WTC11 (cell line): ENCODE data around the gene BET1. TPM values are rescaled to one million over a fixed set of nuclear protein-coding genes. Genes with fewer than 3 reads are reported as not detected.

Experiments
- ATAC-seq: fragments of 200-7000 bp; cut with Tn5 transposase; 2 replicates; pipeline ENCODE4 v1.10.0; 2021; ENCODE audit warnings: mild to moderate bottlenecking, moderate library complexity
- CTCF ChIA-PET: fragments of 300-600 bp; sonication (Branson Sonifier 250); formaldehyde crosslinking; loops from one replicate; lab custom pipeline; 2021; ENCODE audit warnings: antibody characterized with exemption; lab: Charles Lee
- POLR2A ChIA-PET: fragments of 350-600 bp; sonication (Branson Sonifier 250); formaldehyde crosslinking; loops from one replicate; lab custom pipeline; 2021; ENCODE audit warnings: antibody characterized with exemption; lab: Charles Lee
- DNase-seq: peaks from one replicate; pipeline ENCODE4 v3.0.0; 2021; ENCODE audit warnings: low spot score
- H3K27ac Mint-ChIP-seq: 2 replicates; pipeline ENCODE4 v1.8.0; 2021; ENCODE audit warnings: mixed read lengths
- H3K27me3 Mint-ChIP-seq: 2 replicates; pipeline ENCODE4 v1.8.0; 2021; ENCODE audit warnings: low read depth, mild to moderate bottlenecking, moderate library complexity, mixed read lengths
- H3K36me3 Mint-ChIP-seq: 2 replicates; pipeline ENCODE4 v1.8.0; 2021; ENCODE audit warnings: mixed read lengths
- H3K4me1 Mint-ChIP-seq: 2 replicates; pipeline ENCODE4 v1.8.0; 2022; ENCODE audit warnings: mixed read lengths
- H3K4me3 Mint-ChIP-seq: 2 replicates; pipeline ENCODE4 v1.8.0; 2021; ENCODE audit warnings: mild to moderate bottlenecking, moderate library complexity, mixed read lengths
- H3K9me3 Mint-ChIP-seq: 2 replicates; pipeline ENCODE4 v1.8.0; 2021; ENCODE audit warnings: mixed read lengths
- CBFB ChIP-seq: sonication (generic); formaldehyde crosslinking; IDR thresholded peaks from 2 replicates; pipeline ENCODE4 v1.8.1; 2022; ENCODE audit warnings: mild to moderate bottlenecking, low read depth, missing genetic modification reagents
- ELF4 ChIP-seq: sonication (generic); formaldehyde crosslinking; IDR thresholded peaks from 2 replicates; pipeline ENCODE4 v1.8.1; 2022; ENCODE audit warnings: low read depth, mild to moderate bottlenecking, moderate library complexity, missing genetic modification reagents
- GABPB1 ChIP-seq: sonication (generic); formaldehyde crosslinking; IDR thresholded peaks from 2 replicates; pipeline ENCODE4 v1.8.1; 2023; ENCODE audit warnings: mild to moderate bottlenecking, missing genetic modification reagents
- HMGA2 ChIP-seq: fragments of 250-450 bp; sonication (Bioruptor Pico); IDR thresholded peaks from 2 replicates; pipeline ENCODE4 v1.4.0; 2021; ENCODE audit warnings: mild to moderate bottlenecking, moderate library complexity
- JAZF1 ChIP-seq: fragments of 250-450 bp; sonication (Bioruptor Pico); IDR thresholded peaks from 2 replicates; pipeline ENCODE4 v1.9.0; 2021; ENCODE audit warnings: moderate library complexity, mild to moderate bottlenecking, inconsistent platforms
- KAT7 ChIP-seq: sonication (generic); formaldehyde crosslinking; IDR thresholded peaks from 2 replicates; pipeline ENCODE4 v1.8.1; 2023; ENCODE audit warnings: missing genetic modification reagents, mild to moderate bottlenecking, borderline replicate concordance
- OVOL2 ChIP-seq: fragments of 250-450 bp; sonication (Bioruptor Pico); IDR thresholded peaks from 2 replicates; pipeline ENCODE4 v1.9.0; 2021; ENCODE audit warnings: mild to moderate bottlenecking, borderline replicate concordance
- TP53 ChIP-seq: sonication (generic); formaldehyde crosslinking; IDR thresholded peaks from 2 replicates; pipeline ENCODE4 v1.8.1; 2023; ENCODE audit warnings: mild to moderate bottlenecking, missing genetic modification reagents
- total RNA-seq: library from RNA; stranded (reverse); gene quantifications from 3 replicates; pipeline ENCODE4 v1.2.3, GENCODE V29; 2021
- TF ChIP-seq, protein P1 (sequence below): sonication (generic); formaldehyde crosslinking; IDR thresholded peaks from 2 replicates; pipeline ENCODE4 v1.8.1; 2023; ENCODE audit warnings: mild to moderate bottlenecking, moderate library complexity, missing genetic modification reagents
- TF ChIP-seq, protein P2 (sequence below): sonication (generic); formaldehyde crosslinking; IDR thresholded peaks from 2 replicates; pipeline ENCODE4 v1.8.1; 2022; ENCODE audit warnings: low read depth, missing genetic modification reagents, borderline replicate concordance
- TF ChIP-seq, protein P3 (sequence below): sonication (generic); formaldehyde crosslinking; IDR thresholded peaks from 2 replicates; pipeline ENCODE4 v1.8.0; 2023; ENCODE audit warnings: missing genetic modification reagents, mild to moderate bottlenecking, borderline replicate concordance
- TF ChIP-seq, protein P4 (sequence below): fragments of 250-450 bp; sonication (Bioruptor Pico); IDR thresholded peaks from 2 replicates; pipeline ENCODE4 v1.9.0; 2021; ENCODE audit warnings: moderate library complexity, mild to moderate bottlenecking, inconsistent platforms, borderline replicate concordance
- TF ChIP-seq, protein P5 (sequence below): fragments of 250-450 bp; sonication (Bioruptor Pico); IDR thresholded peaks from 2 replicates; pipeline ENCODE4 v1.9.0; 2021; ENCODE audit warnings: mild to moderate bottlenecking, borderline replicate concordance
- TF ChIP-seq, protein P6 (sequence below): sonication (generic); formaldehyde crosslinking; conservative IDR thresholded peaks from 2 replicates; pipeline ENCODE4 v1.8.1; 2023; ENCODE audit warnings: mild to moderate bottlenecking, low read depth, missing genetic modification reagents, moderate library complexity
- TF ChIP-seq, protein P7 (sequence below): sonication (generic); formaldehyde crosslinking; IDR thresholded peaks from 2 replicates; pipeline ENCODE4 v1.8.0; 2023; ENCODE audit warnings: missing genetic modification reagents

The BET1 gene
- total RNA-seq, 1 experiment from 2014 or later, result 26.7 TPM

DNA sequence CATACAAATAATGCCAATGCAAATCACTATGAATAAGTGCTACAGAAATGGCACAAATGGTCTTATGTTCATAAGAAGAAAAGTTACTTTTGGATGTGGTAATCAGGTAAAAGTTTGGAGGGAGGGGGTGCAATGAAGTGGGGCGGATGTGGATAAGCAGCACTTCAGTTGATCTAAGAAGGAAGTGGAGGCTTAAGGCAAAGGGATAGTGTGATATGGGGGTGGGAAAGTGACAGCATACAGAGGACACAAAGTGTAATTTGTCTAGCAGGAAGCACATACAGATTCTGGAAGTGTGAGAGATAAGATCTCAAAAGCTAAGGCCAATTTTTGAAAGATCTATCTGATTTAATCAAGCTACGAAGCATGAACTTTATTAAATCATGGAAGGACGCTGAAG lies 6.3 kb downstream of the BET1 start (continued):
- TF ChIP-seq, protein P1, sequence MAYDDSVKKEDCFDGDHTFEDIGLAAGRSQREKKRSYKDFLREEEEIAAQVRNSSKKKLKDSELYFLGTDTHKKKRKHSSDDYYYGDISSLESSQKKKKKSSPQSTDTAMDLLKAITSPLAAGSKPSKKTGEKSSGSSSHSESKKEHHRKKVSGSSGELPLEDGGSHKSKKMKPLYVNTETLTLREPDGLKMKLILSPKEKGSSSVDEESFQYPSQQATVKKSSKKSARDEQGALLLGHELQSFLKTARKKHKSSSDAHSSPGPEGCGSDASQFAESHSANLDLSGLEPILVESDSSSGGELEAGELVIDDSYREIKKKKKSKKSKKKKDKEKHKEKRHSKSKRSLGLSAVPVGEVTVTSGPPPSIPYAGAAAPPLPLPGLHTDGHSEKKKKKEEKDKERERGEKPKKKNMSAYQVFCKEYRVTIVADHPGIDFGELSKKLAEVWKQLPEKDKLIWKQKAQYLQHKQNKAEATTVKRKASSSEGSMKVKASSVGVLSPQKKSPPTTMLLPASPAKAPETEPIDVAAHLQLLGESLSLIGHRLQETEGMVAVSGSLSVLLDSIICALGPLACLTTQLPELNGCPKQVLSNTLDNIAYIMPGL (CRISPR knock-in tag), result no peak
- TF ChIP-seq, protein P2, sequence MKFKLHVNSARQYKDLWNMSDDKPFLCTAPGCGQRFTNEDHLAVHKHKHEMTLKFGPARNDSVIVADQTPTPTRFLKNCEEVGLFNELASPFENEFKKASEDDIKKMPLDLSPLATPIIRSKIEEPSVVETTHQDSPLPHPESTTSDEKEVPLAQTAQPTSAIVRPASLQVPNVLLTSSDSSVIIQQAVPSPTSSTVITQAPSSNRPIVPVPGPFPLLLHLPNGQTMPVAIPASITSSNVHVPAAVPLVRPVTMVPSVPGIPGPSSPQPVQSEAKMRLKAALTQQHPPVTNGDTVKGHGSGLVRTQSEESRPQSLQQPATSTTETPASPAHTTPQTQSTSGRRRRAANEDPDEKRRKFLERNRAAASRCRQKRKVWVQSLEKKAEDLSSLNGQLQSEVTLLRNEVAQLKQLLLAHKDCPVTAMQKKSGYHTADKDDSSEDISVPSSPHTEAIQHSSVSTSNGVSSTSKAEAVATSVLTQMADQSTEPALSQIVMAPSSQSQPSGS (CRISPR knock-in tag), result no peak
- TF ChIP-seq GABPB1 (CRISPR knock-in tag), result no peak
- no peak for TF ChIP-seq CBFB (CRISPR knock-in tag)
- TF ChIP-seq JAZF1 (CRISPR knock-in tag), result no peak
- TF ChIP-seq, protein P3, sequence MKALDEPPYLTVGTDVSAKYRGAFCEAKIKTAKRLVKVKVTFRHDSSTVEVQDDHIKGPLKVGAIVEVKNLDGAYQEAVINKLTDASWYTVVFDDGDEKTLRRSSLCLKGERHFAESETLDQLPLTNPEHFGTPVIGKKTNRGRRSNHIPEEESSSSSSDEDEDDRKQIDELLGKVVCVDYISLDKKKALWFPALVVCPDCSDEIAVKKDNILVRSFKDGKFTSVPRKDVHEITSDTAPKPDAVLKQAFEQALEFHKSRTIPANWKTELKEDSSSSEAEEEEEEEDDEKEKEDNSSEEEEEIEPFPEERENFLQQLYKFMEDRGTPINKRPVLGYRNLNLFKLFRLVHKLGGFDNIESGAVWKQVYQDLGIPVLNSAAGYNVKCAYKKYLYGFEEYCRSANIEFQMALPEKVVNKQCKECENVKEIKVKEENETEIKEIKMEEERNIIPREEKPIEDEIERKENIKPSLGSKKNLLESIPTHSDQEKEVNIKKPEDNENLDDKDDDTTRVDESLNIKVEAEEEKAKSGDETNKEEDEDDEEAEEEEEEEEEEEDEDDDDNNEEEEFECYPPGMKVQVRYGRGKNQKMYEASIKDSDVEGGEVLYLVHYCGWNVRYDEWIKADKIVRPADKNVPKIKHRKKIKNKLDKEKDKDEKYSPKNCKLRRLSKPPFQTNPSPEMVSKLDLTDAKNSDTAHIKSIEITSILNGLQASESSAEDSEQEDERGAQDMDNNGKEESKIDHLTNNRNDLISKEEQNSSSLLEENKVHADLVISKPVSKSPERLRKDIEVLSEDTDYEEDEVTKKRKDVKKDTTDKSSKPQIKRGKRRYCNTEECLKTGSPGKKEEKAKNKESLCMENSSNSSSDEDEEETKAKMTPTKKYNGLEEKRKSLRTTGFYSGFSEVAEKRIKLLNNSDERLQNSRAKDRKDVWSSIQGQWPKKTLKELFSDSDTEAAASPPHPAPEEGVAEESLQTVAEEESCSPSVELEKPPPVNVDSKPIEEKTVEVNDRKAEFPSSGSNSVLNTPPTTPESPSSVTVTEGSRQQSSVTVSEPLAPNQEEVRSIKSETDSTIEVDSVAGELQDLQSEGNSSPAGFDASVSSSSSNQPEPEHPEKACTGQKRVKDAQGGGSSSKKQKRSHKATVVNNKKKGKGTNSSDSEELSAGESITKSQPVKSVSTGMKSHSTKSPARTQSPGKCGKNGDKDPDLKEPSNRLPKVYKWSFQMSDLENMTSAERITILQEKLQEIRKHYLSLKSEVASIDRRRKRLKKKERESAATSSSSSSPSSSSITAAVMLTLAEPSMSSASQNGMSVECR, result no peak
- TF ChIP-seq TP53 (CRISPR knock-in tag), result no peak
- TF ChIP-seq KAT7 (CRISPR knock-in tag), result no peak
- no peak for TF ChIP-seq HMGA2 (CRISPR knock-in tag)
- TF ChIP-seq, all 79 proteins: peak for 0

DNA sequence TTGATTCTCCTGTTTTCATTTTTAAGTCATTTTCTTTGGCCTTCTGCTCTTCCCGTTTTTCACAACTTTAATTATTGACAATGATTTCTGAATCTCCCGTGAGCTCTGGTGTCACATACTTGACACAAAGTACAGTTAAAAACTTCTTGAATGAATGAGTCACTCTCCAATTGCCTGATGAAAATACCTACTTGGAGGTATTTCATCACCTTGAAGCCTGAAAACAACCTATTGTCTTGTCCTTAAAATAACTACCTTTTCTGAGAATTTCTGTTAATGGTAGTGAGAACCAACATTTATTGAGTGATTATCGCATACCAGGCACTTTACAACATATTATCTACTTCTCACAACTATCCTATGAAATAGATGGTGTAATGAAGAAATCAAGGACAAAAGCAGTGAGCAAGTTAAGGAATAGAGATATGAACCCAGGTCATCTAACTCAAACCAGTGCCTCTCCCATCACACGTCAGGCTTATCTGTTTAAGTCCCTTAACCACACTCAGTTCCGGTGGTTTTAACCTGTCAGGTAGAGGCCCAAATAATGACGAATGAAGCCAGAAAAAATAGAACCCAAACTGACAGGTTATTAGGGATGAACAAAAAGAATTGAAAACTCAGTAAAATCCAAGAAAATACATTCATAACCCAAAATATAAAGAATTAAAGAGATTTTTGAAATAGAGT lies 11.6 kb downstream of the BET1 start:
- ChIA-PET POLR2A (no interaction called here), CTCF (no interaction called here)
- Mint-ChIP-seq H3K4me3 (no peak overlapping the region), H3K9me3 (no peaks in the 10 kb centered on the region), H3K4me1 (peaks cover under 1% of the 10 kb centered on the region), H3K27ac (no peak overlapping the region), H3K36me3 (peaks cover 12% of the 10 kb centered on the region), H3K27me3 (no peaks in the 10 kb centered on the region)
- DNase-seq, result no peak
- no peak for ATAC-seq
- TF ChIP-seq, protein P2 (CRISPR knock-in tag), result no peak
- TF ChIP-seq, protein P4, sequence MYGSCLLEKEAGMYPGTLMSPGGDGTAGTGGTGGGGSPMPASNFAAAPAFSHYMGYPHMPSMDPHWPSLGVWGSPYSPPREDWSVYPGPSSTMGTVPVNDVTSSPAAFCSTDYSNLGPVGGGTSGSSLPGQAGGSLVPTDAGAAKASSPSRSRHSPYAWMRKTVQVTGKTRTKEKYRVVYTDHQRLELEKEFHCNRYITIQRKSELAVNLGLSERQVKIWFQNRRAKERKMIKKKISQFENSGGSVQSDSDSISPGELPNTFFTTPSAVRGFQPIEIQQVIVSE (CRISPR knock-in tag), result no peak
- TF ChIP-seq OVOL2 (no peak), CBFB (CRISPR knock-in tag) (no peak), ELF4 (CRISPR knock-in tag) (no peak), HMGA2 (CRISPR knock-in tag) (no peak)
- TF ChIP-seq, protein P5, sequence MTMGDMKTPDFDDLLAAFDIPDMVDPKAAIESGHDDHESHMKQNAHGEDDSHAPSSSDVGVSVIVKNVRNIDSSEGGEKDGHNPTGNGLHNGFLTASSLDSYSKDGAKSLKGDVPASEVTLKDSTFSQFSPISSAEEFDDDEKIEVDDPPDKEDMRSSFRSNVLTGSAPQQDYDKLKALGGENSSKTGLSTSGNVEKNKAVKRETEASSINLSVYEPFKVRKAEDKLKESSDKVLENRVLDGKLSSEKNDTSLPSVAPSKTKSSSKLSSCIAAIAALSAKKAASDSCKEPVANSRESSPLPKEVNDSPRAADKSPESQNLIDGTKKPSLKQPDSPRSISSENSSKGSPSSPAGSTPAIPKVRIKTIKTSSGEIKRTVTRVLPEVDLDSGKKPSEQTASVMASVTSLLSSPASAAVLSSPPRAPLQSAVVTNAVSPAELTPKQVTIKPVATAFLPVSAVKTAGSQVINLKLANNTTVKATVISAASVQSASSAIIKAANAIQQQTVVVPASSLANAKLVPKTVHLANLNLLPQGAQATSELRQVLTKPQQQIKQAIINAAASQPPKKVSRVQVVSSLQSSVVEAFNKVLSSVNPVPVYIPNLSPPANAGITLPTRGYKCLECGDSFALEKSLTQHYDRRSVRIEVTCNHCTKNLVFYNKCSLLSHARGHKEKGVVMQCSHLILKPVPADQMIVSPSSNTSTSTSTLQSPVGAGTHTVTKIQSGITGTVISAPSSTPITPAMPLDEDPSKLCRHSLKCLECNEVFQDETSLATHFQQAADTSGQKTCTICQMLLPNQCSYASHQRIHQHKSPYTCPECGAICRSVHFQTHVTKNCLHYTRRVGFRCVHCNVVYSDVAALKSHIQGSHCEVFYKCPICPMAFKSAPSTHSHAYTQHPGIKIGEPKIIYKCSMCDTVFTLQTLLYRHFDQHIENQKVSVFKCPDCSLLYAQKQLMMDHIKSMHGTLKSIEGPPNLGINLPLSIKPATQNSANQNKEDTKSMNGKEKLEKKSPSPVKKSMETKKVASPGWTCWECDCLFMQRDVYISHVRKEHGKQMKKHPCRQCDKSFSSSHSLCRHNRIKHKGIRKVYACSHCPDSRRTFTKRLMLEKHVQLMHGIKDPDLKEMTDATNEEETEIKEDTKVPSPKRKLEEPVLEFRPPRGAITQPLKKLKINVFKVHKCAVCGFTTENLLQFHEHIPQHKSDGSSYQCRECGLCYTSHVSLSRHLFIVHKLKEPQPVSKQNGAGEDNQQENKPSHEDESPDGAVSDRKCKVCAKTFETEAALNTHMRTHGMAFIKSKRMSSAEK (CRISPR knock-in tag), result no peak
- TF ChIP-seq, protein P6, sequence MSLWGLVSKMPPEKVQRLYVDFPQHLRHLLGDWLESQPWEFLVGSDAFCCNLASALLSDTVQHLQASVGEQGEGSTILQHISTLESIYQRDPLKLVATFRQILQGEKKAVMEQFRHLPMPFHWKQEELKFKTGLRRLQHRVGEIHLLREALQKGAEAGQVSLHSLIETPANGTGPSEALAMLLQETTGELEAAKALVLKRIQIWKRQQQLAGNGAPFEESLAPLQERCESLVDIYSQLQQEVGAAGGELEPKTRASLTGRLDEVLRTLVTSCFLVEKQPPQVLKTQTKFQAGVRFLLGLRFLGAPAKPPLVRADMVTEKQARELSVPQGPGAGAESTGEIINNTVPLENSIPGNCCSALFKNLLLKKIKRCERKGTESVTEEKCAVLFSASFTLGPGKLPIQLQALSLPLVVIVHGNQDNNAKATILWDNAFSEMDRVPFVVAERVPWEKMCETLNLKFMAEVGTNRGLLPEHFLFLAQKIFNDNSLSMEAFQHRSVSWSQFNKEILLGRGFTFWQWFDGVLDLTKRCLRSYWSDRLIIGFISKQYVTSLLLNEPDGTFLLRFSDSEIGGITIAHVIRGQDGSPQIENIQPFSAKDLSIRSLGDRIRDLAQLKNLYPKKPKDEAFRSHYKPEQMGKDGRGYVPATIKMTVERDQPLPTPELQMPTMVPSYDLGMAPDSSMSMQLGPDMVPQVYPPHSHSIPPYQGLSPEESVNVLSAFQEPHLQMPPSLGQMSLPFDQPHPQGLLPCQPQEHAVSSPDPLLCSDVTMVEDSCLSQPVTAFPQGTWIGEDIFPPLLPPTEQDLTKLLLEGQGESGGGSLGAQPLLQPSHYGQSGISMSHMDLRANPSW, result no peak
- TF ChIP-seq, protein P7, sequence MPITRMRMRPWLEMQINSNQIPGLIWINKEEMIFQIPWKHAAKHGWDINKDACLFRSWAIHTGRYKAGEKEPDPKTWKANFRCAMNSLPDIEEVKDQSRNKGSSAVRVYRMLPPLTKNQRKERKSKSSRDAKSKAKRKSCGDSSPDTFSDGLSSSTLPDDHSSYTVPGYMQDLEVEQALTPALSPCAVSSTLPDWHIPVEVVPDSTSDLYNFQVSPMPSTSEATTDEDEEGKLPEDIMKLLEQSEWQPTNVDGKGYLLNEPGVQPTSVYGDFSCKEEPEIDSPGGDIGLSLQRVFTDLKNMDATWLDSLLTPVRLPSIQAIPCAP, result no peak
